Lower leg skin (tissue), 3 donors: Measurements from ENCODE around the gene EPO.

ENCODE experiments used
- CTCF ChIP-seq, 3 donors: fragments of 450-650 bp; IDR thresholded peaks; one replicate each; pipeline ENCODE4 v1.5.1; 2016; ENCODE audit warnings: antibody characterized with exemption in 3 of 3, mild to moderate bottlenecking in 3 of 3, moderate library complexity in 2 of 3
- POLR2A ChIP-seq, 2 donors: fragments of 450-650 bp; IDR thresholded peaks; one replicate each; pipeline ENCODE4 v1.6.1; 2016 to 2017; ENCODE audit warnings: antibody characterized with exemption in 2 of 2, mild to moderate bottlenecking in 1 of 2, moderate library complexity in 1 of 2

GRCh38 chr7:100731937-100732636 is 11.8 kb downstream of the EPO start:
- TF ChIP-seq CTCF (IDR thresholded peaks at IDR 0.05): no peak
- no peak for TF ChIP-seq POLR2A (IDR thresholded peaks at IDR 0.05)
